HG02571 (cell line): ENCODE measurements around the gene GRM7.

Source experiments
- ATAC-seq: cut with Tn5 transposase; IDR thresholded peaks from one replicate; pipeline ENCODE4 v1.9.1; 2021; ENCODE audit warnings: mild to moderate bottlenecking, moderate library complexity; ENCODE audit not compliant: unreplicated experiment

GRM7 gene

DNA sequence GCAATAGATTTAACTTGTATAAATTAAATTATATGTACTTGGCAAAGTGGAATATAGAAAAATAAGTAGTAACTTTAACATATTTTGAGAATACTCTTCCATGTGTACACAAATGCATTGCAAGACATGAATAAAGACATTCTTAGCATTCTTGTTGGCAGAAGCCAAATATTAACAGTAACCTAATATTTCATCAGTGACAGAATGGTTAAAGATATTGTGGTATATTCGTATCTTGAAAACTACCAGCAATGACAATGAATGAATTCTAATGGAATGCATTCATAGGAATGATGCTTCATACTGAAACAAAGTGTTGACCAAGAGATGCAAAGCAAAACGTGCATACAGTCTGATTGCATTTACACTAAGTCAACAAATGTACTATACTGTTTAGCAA, 524.7 kb downstream of the GRM7 start:
- no peak for ATAC-seq

GRCh38 chr3:7388026-7388425, 527.1 kb downstream of the GRM7 start:
- ATAC-seq: no peak

GRCh38 chr3:7392206-7392605, 531.3 kb downstream of the GRM7 start:
- no peak for ATAC-seq

DNA sequence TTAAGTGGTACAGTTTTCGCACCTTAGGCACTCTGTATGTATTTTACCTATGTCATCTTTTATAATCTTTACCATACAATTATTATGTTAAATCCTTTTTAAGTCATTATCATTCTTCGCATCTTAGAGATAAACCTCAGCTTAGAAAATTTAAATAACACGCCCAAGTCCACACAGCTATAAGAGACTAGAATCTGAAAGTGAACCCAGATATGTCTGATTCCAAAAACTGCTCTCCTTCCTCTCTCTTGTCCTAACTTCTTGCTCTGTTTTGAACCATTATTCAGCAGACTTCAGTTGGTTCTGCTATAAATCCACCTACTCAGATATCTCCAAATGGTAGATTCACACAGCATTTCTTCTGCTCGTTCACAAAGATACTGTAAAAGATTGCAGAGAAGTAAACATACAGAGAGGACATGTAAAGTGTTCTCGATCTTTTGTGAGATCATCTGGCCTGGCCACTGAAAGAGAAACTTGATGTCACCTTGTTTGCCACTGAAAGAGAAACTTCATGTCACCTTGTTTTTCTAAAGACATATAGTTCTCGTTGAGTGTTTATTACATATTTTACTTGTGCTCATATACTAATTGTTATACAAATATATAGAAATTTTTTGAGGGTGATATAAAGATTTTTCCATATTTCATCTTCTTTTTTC, 533.2 kb downstream of the GRM7 start:
- ATAC-seq: no peak

GRCh38 chr3:7396534-7396933, 535.6 kb downstream of the GRM7 start:
- ATAC-seq: no peak

- no peak for ATAC-seq
Measured at GRCh38 chr3:7397097-7397496, 536.2 kb downstream of the GRM7 start.

- ATAC-seq: no peak
Measured at GRCh38 chr3:7400360-7400759, 539.4 kb downstream of the GRM7 start.

DNA sequence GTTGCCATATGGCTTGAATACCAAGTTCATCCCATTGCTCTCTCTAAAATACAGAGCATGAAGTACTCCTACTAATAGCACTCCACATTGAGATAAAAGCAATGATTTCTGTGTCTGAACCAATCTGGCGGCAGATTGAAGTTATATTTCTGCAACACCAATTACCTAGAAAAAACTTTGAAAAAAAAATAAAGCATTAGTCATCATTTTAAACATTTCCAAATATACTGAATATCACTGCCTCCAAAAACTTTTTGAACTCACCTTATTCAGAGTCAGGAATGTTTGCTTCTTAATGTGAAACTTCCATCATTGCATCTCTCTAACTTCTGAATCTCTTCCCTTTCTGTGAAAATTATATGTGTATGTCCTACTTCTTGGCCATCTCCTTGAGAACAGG, 540.5 kb downstream of the GRM7 start:
- ATAC-seq: no peak

DNA sequence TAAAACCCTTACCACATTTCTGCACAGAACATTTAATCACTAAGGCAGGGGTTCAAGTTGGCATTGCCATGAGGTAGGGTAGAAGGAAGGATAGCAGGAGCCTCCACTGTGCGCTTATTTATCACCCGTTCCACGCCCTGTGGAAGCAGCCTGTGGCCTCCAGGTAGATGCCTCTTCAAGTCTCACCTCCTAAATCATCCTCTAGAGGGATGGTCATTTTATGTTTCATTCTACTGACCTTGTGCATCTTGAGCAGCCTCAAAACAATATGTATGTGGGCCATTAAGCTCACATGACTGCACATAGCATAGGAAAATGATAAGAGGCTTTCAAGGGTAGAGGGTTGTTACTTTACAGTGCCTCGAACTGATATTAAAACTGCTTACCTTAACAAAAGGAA, 546.2 kb downstream of the GRM7 start:
- no peak for ATAC-seq

DNA sequence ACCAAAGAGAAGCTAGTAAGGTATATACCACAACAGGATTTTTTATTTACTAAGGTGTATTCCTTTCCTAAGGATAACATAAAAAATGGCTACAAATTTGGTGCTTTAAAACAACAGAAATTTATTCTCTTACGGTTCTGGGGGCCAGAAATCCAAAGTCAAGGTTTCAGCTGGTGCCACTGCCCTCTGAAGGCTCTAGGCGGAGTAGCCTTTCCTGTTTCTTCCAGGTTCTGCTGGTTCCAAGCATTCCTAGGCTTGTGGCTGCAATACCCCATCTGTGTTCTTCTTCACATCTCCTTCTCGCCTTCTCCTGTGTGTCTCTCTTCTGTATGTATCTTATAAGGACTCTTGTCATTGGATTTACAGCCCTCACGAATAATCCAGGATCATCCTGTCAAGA, 549.9 kb downstream of the GRM7 start:
- no peak for ATAC-seq

- no peak for ATAC-seq
Measured at GRCh38 chr3:7421065-7421464, 560.1 kb downstream of the GRM7 start.

DNA sequence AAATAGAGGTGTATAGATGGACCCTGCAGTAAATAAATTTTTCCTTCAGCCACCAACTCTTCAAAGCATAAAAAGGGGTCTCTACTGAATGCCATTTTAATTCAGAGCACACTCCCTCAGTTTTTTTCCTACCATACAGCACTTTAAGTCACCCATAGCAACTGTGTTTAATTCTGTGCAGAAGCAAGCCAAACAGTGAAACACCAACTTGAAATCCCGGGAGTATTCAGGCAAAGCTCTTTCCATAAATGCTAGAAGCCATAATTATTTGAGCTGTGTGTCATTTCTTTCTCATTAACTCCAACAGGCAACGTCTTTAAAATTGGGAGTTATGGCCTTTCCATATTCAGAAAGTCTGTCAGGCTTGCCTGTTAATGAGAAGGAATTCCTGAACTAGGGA, 562.1 kb downstream of the GRM7 start:
- no peak for ATAC-seq

DNA sequence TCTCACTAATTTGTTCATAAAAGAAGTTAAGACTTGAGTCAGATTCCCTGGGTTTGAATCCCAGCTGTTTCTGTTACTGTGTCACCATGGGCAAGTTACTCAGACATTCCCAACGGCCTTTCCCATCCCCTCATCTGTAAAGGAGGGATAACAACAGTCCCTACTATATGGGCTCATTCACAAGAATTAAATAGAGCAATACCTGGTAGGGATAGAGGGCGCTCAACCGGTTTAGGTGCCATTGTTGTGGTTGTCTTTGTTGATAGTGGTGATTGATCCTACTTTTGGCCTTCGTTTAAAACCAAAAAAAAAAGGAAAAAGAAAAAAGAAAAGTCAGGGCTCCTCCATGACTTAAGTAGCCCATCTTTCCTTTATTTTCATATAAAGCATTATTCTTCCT, 563.1 kb downstream of the GRM7 start:
- ATAC-seq: no peak

GRCh38 chr3:7428206-7428718, 567.3 kb downstream of the GRM7 start:
- ATAC-seq: no peak

GRCh38 chr3:7432610-7433009, 571.7 kb downstream of the GRM7 start:
- no peak for ATAC-seq

GRCh38 chr3:7433073-7433472, 572.2 kb downstream of the GRM7 start:
- no peak for ATAC-seq

- no peak for ATAC-seq
Measured at GRCh38 chr3:7436542-7436941, 575.6 kb downstream of the GRM7 start.

GRCh38 chr3:7437231-7437630, 576.3 kb downstream of the GRM7 start:
- no peak for ATAC-seq

DNA sequence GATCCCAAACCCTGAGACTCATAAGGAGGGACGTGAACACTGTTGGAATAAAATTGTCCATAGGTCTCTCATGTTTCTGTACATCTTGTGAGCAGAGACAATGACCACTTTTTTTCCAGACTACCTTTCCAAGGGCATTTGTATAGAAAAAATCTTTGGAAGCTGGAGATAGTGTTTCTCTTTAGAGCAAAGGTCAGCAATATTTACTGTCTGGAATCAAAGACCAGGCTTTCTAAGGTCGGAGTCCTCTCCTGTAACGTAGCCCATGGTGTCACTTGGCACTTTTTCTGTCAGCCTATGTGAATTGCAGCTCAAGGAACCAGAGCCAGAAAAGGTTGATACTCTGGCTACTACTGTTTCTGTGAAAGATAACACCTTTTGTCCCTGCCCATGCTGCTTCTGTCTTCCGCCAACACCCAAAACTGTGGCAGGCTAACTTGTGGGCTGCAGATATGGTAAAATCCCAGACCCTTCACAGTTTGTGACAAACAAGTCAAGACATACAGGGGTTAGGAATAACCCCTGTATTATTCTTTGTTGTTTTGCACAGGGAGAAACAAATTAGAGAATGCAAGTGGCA, 578.3 kb downstream of the GRM7 start:
- no peak for ATAC-seq

GRCh38 chr3:7444886-7445285, 584.0 kb downstream of the GRM7 start:
- ATAC-seq: no peak

DNA sequence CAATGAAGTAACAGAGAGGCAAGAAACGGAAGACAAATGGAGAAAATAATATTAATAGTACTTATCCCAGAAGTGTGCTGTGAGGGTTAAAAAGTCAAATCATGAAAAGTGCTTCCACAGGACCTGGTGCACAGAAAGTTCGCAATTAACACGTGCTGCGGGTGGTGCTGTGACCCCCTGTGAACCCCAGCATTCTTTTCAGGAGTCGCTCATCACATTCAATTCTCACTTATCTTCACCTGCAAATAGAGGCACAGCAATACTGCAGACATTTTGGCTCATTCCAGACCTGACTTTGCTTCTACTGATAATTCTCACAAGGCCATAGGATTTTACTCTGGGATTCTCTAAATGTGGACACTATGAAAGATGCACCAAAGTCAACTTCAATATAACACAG, 584.4 kb downstream of the GRM7 start:
- no peak for ATAC-seq

DNA sequence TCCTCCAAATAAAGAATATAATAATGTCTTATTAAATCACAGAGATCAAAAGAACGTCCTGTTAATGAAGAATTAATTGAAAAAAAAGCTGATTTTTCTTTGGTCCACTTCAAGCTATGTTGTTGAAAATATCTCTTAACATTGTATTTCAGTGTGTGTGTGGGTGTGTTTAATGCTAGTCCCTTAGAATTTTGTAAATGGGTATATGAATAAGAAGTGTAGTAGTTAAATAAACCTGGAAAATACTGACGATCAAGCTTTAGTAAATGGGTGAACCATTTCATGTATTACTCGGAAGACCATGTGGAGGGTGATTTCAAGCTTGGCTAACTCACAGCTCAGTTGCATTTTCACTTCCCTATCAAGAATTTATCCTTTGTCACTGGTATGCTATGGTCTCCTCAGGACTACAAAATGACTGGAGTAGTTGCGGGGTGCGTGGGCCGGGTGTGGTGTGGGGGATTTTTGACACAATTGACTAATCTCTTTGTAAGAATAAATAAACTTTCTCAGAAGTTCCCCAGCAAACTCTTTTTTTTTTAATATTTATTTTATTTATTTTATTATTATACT, 586.4 kb downstream of the GRM7 start:
- no peak for ATAC-seq

- ATAC-seq: no peak
Measured at GRCh38 chr3:7456386-7456785, 595.5 kb downstream of the GRM7 start.
